ENCODE data around the gene PARD6A.

DNA sequence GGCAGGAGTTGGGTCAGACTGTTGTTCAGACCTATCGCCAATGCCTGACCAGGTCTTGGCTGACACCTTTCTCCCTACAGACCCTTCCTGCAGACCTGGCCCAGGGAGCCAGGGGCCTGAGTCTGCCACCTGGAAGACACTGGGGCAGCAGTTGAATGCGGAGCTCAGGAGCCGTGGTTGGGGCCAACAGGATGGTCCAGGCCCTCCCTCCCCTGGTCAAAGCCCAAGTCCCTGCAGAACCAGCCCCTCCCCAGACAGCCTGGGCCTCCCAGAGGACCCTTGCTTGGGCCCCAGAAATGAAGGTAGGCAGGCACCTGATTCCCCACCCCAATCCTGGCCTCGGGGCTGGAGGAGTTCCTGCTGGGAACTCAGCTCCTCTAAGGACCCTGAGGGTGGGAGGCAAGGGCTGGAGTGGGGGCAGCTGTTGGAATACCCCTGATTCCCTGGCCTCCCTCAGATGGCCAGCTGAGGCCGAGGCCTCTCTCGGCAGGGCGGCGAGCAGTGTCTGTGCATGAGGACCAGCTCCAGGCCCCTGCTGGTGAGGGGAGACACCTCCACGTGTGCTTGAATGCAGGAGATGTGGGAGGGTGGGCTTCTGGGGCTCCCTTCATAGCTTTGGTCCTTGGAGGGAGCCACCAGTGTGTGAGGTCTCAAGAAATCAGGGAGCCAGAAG, 4.3 kb upstream of the PARD6A start:
- TF ChIP-seq EZH2 (IDR thresholded peaks at IDR 0.05; ENCODE audit: insufficient read depth, poor library complexity, severe bottlenecking) (no peak), EZH2phosphoT487 (IDR thresholded peaks at IDR 0.05; ENCODE audit: insufficient read depth, low read depth) (no peak)

Measured in GM23248 (cell line).